ENCODE results near the gene GRID1.

The GRID1 gene

DNA sequence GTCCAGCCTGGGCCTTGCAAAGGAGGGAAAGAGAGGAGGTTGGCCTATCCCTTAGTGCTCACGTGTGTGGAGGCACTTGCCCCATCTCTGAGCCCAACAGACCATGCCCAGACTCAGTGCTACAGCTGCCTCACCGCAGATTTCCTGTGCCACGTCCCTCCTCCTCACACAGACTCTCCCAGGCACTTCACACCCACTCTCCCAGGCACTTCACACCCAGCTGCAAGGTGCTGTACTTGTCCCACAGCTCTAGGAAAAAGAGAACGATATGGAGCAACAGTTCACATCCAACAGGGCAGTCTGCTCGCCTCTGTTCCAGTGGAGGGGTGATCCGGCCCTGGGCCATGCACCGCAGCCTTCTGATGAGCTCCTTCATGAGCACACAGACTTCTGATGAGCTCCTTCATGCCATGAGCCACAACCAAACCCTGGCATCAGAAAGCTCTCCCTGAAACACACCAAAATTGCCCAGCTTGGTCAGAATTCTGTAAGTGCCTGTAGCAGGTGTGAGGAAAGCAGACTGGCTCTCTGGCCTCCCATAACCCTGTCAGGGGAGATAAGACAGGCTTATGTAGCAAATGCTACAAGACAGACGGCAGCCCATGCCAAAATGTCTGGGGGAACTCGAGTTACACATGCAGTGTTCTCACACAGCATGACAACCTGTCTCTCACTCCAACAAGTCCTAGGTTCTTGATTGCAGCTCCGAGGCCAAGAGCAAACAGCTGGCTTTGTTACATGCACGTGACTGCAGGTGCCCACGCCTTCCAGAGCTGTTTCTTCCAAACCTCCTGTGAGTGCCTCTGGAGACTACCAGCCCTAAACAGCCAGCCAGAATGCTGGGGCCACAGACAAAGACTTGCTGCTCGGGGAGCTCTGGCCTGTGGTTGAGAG, 348.5 kb downstream of the GRID1 start:
- no peak overlapping the region for H3K27ac ChIP-seq
- no peaks in the 10 kb centered on the region for H3K9me3 ChIP-seq
- no peak overlapping the region for H3K4me3 ChIP-seq (ENCODE audit: low read depth in 1 of 2, low read length in 1 of 2)
- H3K4me1 ChIP-seq (ENCODE audit: control insufficient read depth in 1 of 2, insufficient read depth in 1 of 2, low read depth in 1 of 2, low read length in 1 of 2): no peaks in the 10 kb centered on the region
- TF ChIP-seq, protein P1, sequence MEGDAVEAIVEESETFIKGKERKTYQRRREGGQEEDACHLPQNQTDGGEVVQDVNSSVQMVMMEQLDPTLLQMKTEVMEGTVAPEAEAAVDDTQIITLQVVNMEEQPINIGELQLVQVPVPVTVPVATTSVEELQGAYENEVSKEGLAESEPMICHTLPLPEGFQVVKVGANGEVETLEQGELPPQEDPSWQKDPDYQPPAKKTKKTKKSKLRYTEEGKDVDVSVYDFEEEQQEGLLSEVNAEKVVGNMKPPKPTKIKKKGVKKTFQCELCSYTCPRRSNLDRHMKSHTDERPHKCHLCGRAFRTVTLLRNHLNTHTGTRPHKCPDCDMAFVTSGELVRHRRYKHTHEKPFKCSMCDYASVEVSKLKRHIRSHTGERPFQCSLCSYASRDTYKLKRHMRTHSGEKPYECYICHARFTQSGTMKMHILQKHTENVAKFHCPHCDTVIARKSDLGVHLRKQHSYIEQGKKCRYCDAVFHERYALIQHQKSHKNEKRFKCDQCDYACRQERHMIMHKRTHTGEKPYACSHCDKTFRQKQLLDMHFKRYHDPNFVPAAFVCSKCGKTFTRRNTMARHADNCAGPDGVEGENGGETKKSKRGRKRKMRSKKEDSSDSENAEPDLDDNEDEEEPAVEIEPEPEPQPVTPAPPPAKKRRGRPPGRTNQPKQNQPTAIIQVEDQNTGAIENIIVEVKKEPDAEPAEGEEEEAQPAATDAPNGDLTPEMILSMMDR (IDR thresholded peaks at IDR 0.05): no peak
- H3K36me3 ChIP-seq: no peaks in the 10 kb centered on the region
- no peaks in the 10 kb centered on the region for H3K27me3 ChIP-seq

DNA sequence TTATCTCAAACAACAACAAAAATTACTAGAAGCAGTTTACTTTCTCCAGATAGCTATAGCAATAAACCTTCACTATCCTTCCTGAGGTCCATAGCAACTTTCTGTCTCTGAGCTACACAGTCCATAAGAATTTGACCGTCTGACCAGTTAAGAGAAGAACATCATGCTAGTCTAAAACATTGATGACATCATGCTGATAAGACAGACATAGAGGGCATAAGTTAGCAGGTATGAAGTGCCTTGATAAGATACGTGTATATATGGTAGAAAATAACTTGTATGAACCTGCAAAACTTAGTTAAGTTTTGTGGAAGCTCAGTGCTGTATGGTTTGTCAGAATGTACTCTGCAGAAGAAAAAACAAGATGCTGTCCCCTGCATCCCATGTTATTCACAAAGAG, 353.0 kb downstream of the GRID1 start:
- TF ChIP-seq, protein P1 (IDR thresholded peaks at IDR 0.05): no peak
- Histone ChIP-seq H3K4me3 (ENCODE audit: low read depth in 1 of 2, low read length in 1 of 2) (no peak overlapping the region), H3K27ac (no peak overlapping the region), H3K4me1 (ENCODE audit: control insufficient read depth in 1 of 2, insufficient read depth in 1 of 2, low read depth in 1 of 2, low read length in 1 of 2) (no peaks in the 10 kb centered on the region), H3K9me3 (no peaks in the 10 kb centered on the region), H3K36me3 (no peaks in the 10 kb centered on the region), H3K27me3 (no peaks in the 10 kb centered on the region)

DNA sequence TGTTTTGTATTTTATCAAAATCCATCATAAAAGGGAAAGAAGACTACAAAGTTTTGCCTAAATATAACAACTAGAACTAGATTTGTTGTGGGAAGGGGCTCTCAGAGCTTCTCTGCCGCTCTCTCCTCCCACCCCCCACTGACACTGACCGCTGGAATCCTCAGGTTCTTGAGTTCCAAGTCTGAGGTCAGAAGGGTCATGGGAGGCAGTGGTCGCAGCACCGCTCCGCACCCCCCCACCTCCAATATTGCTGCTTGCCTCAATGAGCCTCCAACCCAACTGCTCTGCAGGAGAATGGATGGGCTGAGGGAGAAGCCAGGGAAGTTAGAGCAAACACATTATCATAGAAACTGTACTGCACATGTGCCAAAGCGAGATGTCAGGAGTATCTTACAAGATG, 359.4 kb downstream of the GRID1 start:
- Histone ChIP-seq H3K36me3 (no peaks in the 10 kb centered on the region), H3K27ac (no peak overlapping the region), H3K4me1 (ENCODE audit: control insufficient read depth in 1 of 2, insufficient read depth in 1 of 2, low read depth in 1 of 2, low read length in 1 of 2) (no peaks in the 10 kb centered on the region), H3K27me3 (peaks cover 3% of the 10 kb centered on the region), H3K9me3 (no peaks in the 10 kb centered on the region), H3K4me3 (ENCODE audit: low read depth in 1 of 2, low read length in 1 of 2) (no peak overlapping the region)
- TF ChIP-seq, protein P1 (IDR thresholded peaks at IDR 0.05): no peak

DNA sequence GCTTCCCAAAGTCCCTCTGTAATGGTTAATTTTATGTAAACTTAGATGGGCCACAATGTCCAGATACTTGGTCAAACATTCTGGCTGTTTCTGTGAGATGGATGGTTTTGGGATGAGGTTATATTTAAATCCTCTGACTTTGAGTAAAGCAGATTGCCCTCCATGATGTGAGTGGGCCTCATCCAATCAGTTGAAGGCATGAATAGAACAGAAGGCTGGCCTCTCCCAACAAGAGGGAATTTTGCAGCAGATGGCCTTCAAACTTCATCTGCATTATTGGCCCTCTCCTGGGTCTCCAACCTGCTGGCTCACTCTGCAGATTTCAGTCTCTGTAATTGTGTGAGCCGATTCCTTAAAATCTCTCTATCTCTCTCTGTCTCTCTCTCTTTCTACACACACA, 362.3 kb downstream of the GRID1 start:
- peaks cover 7% of the 10 kb centered on the region for H3K27me3 ChIP-seq
- H3K4me3 ChIP-seq (ENCODE audit: low read depth in 1 of 2, low read length in 1 of 2): no peak overlapping the region
- H3K4me1 ChIP-seq (ENCODE audit: control insufficient read depth in 1 of 2, insufficient read depth in 1 of 2, low read depth in 1 of 2, low read length in 1 of 2): no peaks in the 10 kb centered on the region
- TF ChIP-seq, protein P1 (IDR thresholded peaks at IDR 0.05): no peak
- no peaks in the 10 kb centered on the region for H3K9me3 ChIP-seq
- no peaks in the 10 kb centered on the region for H3K36me3 ChIP-seq
- no peak overlapping the region for H3K27ac ChIP-seq

DNA sequence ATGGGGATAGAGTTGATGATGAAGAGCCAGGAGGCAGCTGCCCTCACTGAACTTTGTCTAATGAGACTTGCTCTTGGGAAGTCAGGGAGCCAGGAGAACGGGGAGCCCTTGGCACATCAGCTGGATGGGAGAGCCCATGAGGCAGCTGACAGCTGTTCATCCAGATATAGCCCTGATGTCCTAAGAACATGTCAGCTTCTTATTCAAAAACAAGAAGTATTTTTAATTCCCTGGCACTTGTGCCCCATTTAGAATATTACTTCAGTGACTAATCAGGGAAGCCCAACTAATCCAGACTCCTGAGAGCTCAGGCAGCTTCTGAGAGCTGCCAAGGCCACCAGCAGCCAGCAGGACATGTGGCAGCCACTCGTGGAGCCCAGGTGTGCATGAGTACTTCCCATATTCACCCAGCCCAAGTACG, 363.4 kb downstream of the GRID1 start:
- Histone ChIP-seq H3K36me3 (no peaks in the 10 kb centered on the region), H3K4me1 (ENCODE audit: control insufficient read depth in 1 of 2, insufficient read depth in 1 of 2, low read depth in 1 of 2, low read length in 1 of 2) (no peaks in the 10 kb centered on the region), H3K27ac (no peak overlapping the region), H3K9me3 (no peaks in the 10 kb centered on the region), H3K4me3 (ENCODE audit: low read depth in 1 of 2, low read length in 1 of 2) (no peak overlapping the region), H3K27me3 (peaks cover 7% of the 10 kb centered on the region)
- TF ChIP-seq, protein P1 (IDR thresholded peaks at IDR 0.05): no peak
